CD4-positive, alpha-beta T cell (primary cell): ENCODE measurements around the gene TREH. TPM values are rescaled to one million over a fixed set of nuclear protein-coding genes. Genes with fewer than 3 reads are reported as not detected.
"Not testable (repeated sequence)": the region's sequence is repeated elsewhere in the genome, so short reads cannot be mapped to it uniquely, and the experiment has no call there.

ENCODE experiments used
- ATAC-seq: fragments of 200-7000 bp; cut with Tn5 transposase; one replicate; pipeline ENCODE4 v1.10.0; 2022; ENCODE audit warnings: mild to moderate bottlenecking; ENCODE audit not compliant: poor library complexity
- CTCF ChIA-PET: fragments of 350-600 bp; sonication (Branson Sonifier 250); formaldehyde crosslinking; loops from one replicate; lab custom pipeline; 2021; ENCODE audit warnings: antibody characterized with exemption, inconsistent platforms; lab: Charles Lee
- POLR2A ChIA-PET: fragments of 350-600 bp; sonication (Branson Sonifier 250); formaldehyde crosslinking; loops from one replicate; lab custom pipeline; 2021; ENCODE audit warnings: antibody characterized with exemption, inconsistent platforms; lab: Charles Lee
- DNase-seq, 14 experiments: peaks; one replicate each; pipeline ENCODE4 v3.0.0-alpha.2; 2013 to 2020; ENCODE audit warnings: mixed read lengths in 2 of 14
- H3K27ac ChIP-seq, 2 donors: one replicate each; pipeline versions ENCODE4 v1.5.1 to v1.7.0; 2013; ENCODE audit warnings: low read length in 2 of 2, low read depth in 1 of 2, mild to moderate bottlenecking in 1 of 2
- H3K27me3 ChIP-seq, 2 experiments: 1 replicate in 1 of 2; 2 replicates in 1 of 2; pipeline versions ENCODE4 v1.6.1 to v1.7.0; 2013; ENCODE audit warnings: low read length in 2 of 2, control low read depth in 1 of 2, mild to moderate bottlenecking in 1 of 2, moderate library complexity in 1 of 2; ENCODE audit not compliant: insufficient read depth in 2 of 2, control insufficient read depth in 1 of 2
- H3K36me3 ChIP-seq: one replicate; pipeline ENCODE4 v1.6.1; 2013; ENCODE audit warnings: low read length, control low read depth; ENCODE audit not compliant: insufficient read depth
- H3K4me1 ChIP-seq: one replicate; pipeline ENCODE4 v1.6.1; 2013; ENCODE audit warnings: low read length, control low read depth; ENCODE audit not compliant: insufficient read depth
- H3K4me3 ChIP-seq: one replicate; pipeline ENCODE4 v1.5.1; 2013; ENCODE audit warnings: mild to moderate bottlenecking, low read length, moderate library complexity
- H3K9me3 ChIP-seq, 2 experiments: 1 replicate in 1 of 2; 2 replicates in 1 of 2; pipeline versions ENCODE4 v1.6.1 to v1.7.0; 2013; ENCODE audit warnings: low read length in 2 of 2, mild to moderate bottlenecking in 2 of 2, control low read depth in 1 of 2, moderate library complexity in 1 of 2; ENCODE audit not compliant: control insufficient read depth in 1 of 2, insufficient read depth in 1 of 2
- H3K27ac Mint-ChIP-seq: one replicate; pipeline ENCODE4 v1.8.0; 2020; ENCODE audit warnings: mixed read lengths
- H3K27me3 Mint-ChIP-seq: one replicate; pipeline ENCODE4 v1.8.0; 2021; ENCODE audit warnings: mixed read lengths
- H3K36me3 Mint-ChIP-seq: one replicate; pipeline ENCODE4 v1.8.0; 2021; ENCODE audit warnings: low read depth, mixed read lengths
- H3K4me1 Mint-ChIP-seq: one replicate; pipeline ENCODE4 v1.8.0; 2021; ENCODE audit warnings: low read depth, mixed read lengths
- H3K4me3 Mint-ChIP-seq: one replicate; pipeline ENCODE4 v1.8.0; 2020; ENCODE audit warnings: mild to moderate bottlenecking, mixed read lengths
- H3K9me3 Mint-ChIP-seq: one replicate; pipeline ENCODE4 v1.8.0; 2020; ENCODE audit warnings: mixed read lengths
- intact Hi-C, 2 experiments: fragments of 100-400 bp; cut with DNase I in 1 of 2; cut with micrococcal nuclease in 1 of 2; formaldehyde crosslinking; loops; one replicate each; pipeline versions ENCODE4 v1.15.1 to v1.9.0; 2023 to 2025; cut with DNase I, micrococcal nuclease
- total RNA-seq, 174 experiments: library from RNA in 2 of 174; stranded (reverse) in 2 of 174; gene quantifications; one replicate each; pipeline ENCODE4 v1.2.3 and lab custom pipeline; 2021 to 2026
- TF ChIP-seq, protein P1 (sequence below): fragments of 200-600 bp; IDR thresholded peaks from one replicate; pipeline ENCODE4 v1.8.0; 2022; ENCODE audit warnings: antibody characterized with exemption, mild to moderate bottlenecking

Gene TREH
- total RNA-seq, 2 experiments from 2014 or later = not detected

DNA sequence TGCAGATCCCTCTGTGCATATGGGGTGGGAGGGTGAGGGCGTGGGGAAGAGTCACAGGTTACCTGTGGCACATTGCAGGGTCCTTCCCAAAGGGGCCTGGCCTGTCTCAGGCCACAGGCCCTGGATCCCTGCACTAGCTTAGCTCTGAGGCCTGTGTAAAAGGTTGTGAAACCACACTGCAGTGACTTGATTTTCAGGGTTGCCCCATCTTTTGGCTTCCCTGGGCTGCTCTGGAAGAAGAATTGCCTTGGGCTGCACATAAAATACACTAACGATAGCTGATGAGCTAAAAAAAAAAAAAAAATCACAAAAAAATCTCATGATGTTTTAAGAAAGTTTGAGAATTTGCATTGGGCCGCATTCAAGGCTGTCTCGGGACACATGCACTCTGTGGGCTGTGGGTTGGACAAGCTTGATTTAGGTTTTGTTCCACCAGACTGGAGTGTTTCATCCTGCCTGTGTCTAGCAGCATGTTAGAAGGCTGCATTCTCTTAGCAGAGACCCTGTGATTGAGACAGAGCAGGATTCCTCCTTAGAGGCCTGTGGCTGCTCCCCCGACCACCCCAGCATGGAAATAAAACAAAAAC, 35.9 kb upstream of the TREH start:
- H3K4me3 Mint-ChIP-seq = no peak overlapping the region

DNA sequence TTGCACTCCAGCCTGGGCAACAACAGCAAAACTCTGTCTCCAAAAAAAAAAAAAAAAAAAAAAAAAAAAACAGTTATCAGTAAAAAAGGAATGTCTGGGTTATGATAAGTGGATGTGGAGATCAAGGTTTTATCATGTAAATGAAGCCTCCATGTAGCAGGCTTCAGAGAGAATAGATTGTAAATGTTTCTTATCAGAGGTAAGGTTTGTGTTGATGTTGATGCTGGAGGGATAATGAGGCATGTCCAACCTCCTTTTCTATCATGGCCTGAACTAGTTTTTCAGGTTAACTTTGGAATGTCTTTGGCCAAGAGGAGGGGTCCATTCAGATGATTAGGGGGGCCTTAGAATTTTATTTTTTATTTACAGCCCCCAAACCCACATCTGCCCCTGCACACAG, 35.4 kb upstream of the TREH start:
- Histone ChIP-seq H3K27ac (no peak overlapping the region), H3K4me1 (no peaks in the 10 kb centered on the region), H3K27me3 (no peaks in the 10 kb centered on the region), H3K4me3 (no peak overlapping the region), H3K36me3 (no peaks in the 10 kb centered on the region), H3K9me3 (no peaks in the 10 kb centered on the region)
- no peak for ATAC-seq
- DNase-seq = no peak
- Mint-ChIP-seq H3K27me3 (no peaks in the 10 kb centered on the region), H3K36me3 (no peaks in the 10 kb centered on the region), H3K9me3 (no peaks in the 10 kb centered on the region), H3K4me1 (no peaks in the 10 kb centered on the region), H3K4me3 (no peak overlapping the region), H3K27ac (no peak overlapping the region)
- intact Hi-C loops = no loop called here
- TF ChIP-seq, protein P1, sequence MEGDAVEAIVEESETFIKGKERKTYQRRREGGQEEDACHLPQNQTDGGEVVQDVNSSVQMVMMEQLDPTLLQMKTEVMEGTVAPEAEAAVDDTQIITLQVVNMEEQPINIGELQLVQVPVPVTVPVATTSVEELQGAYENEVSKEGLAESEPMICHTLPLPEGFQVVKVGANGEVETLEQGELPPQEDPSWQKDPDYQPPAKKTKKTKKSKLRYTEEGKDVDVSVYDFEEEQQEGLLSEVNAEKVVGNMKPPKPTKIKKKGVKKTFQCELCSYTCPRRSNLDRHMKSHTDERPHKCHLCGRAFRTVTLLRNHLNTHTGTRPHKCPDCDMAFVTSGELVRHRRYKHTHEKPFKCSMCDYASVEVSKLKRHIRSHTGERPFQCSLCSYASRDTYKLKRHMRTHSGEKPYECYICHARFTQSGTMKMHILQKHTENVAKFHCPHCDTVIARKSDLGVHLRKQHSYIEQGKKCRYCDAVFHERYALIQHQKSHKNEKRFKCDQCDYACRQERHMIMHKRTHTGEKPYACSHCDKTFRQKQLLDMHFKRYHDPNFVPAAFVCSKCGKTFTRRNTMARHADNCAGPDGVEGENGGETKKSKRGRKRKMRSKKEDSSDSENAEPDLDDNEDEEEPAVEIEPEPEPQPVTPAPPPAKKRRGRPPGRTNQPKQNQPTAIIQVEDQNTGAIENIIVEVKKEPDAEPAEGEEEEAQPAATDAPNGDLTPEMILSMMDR = no peak
- ChIA-PET CTCF (interaction anchor here (1.1 kb wide), 1 partner anchor 25 kb away, joined by 6 read pairs; no protein-coding TSS in a partner anchor), POLR2A (interaction anchor here (1.0 kb wide), 1 partner anchor 10 kb away, joined by 4 read pairs; no protein-coding TSS in a partner anchor)

More for the DNA sequence above, 35.9 kb upstream of the TREH start:
- no peaks in the 10 kb centered on the region for H3K36me3 ChIP-seq
- no peaks in the 10 kb centered on the region for H3K27me3 ChIP-seq
- ChIA-PET CTCF (interaction anchor here (1.1 kb wide), 1 partner anchor 26 kb away, joined by 6 read pairs; no protein-coding TSS in a partner anchor), POLR2A (interaction anchor here (1.0 kb wide), 1 partner anchor 10 kb away, joined by 4 read pairs; no protein-coding TSS in a partner anchor)
- H3K9me3 ChIP-seq = no peaks in the 10 kb centered on the region
- Mint-ChIP-seq H3K27ac (no peak overlapping the region), H3K9me3 (no peaks in the 10 kb centered on the region), H3K27me3 (no peaks in the 10 kb centered on the region), H3K4me1 (no peaks in the 10 kb centered on the region), H3K36me3 (no peaks in the 10 kb centered on the region)
- no peaks in the 10 kb centered on the region for H3K4me1 ChIP-seq
- TF ChIP-seq, protein P1 = no peak
- no peak overlapping the region for H3K27ac ChIP-seq
- DNase-seq = no peak
- intact Hi-C loops = no loop called here
- no peak for ATAC-seq
- no peak overlapping the region for H3K4me3 ChIP-seq

DNA sequence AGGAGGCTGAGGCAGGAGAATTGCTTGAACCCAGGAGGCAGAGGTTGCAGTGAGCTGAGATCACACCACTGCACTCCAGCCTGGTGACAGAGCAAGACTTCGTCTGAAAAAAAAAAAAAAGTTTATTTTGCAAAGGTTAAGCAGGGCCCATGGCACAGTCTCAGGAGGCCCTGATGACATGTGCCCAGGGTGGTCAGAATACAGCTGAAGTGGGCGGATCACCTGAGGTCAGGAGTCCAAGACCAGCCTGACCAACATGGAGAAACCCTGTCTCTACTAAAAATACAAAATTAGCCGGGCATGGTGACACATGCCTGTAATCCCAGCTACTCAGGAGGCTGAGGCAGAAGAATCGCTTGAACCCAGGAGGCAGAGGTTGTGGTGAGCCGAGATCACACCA, 35.0 kb upstream of the TREH start:
- POLR2A ChIA-PET, ATAC-seq: not testable (repeated sequence)

DNA sequence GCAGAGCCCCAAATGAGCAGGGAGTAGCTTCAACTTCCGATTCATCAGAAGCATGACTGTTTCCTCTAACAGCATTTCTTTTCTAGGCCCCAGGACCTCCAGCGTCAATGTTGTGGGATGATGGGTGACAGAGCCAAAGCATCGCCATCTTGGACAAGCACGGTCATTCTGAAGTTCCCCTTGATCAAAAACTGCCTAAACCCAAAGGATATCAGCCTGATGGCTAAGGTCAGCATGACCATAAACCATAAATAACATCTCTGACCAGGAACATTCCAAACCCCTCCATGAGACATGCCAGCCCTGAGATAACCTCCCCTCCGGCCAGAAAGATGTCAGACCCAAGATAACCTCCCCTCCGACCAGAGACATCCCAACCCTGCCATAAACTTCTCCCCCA, 28.8 kb upstream of the TREH start:
- H3K4me3 Mint-ChIP-seq = no peak overlapping the region
- H3K9me3 Mint-ChIP-seq = no peaks in the 10 kb centered on the region
- intact Hi-C loops = no loop called here
- ATAC-seq (no peak), DNase-seq (no peak)
- H3K27ac ChIP-seq = no peak overlapping the region
- TF ChIP-seq, protein P1 = no peak
- H3K27me3 Mint-ChIP-seq = no peaks in the 10 kb centered on the region
- H3K27me3 ChIP-seq = no peaks in the 10 kb centered on the region
- H3K4me3 ChIP-seq = no peak overlapping the region
- H3K27ac Mint-ChIP-seq = peak overlapping the region; percentile 27
- POLR2A ChIA-PET = no interaction called here
- H3K36me3 ChIP-seq = no peaks in the 10 kb centered on the region
- H3K36me3 Mint-ChIP-seq = no peaks in the 10 kb centered on the region
- H3K4me1 Mint-ChIP-seq = peaks cover 36% of the 10 kb centered on the region
- H3K9me3 ChIP-seq = no peaks in the 10 kb centered on the region
- CTCF ChIA-PET = no interaction called here
- peaks cover 33% of the 10 kb centered on the region for H3K4me1 ChIP-seq

More for the DNA sequence above, 35.0 kb upstream of the TREH start:
- H3K4me1 ChIP-seq, H3K4me1 Mint-ChIP-seq, H3K9me3 Mint-ChIP-seq, CTCF ChIA-PET, H3K27me3 ChIP-seq, H3K4me3 ChIP-seq, H3K27ac ChIP-seq, H3K36me3 Mint-ChIP-seq, H3K36me3 ChIP-seq, H3K9me3 ChIP-seq, H3K4me3 Mint-ChIP-seq, intact Hi-C loops, H3K27ac Mint-ChIP-seq, H3K27me3 Mint-ChIP-seq, DNase-seq: not testable (repeated sequence)
